Common myeloid progenitor, CD34-positive (primary cell): Measurements from ENCODE around the gene MAEL.

Source experiments
- CTCF ChIA-PET: fragments of 350-600 bp; sonication (Branson Sonifier 250); formaldehyde crosslinking; loops from one replicate; lab custom pipeline; 2021; ENCODE audit warnings: antibody characterized with exemption; lab: Charles Lee
- POLR2A ChIA-PET: fragments of 350-600 bp; sonication (Branson Sonifier 250); formaldehyde crosslinking; loops from one replicate; lab custom pipeline; 2021; ENCODE audit warnings: antibody characterized with exemption; lab: Charles Lee
- DNase-seq, 3 donors: peaks; one replicate each; pipeline versions ENCODE4 v3.0.0 to v3.0.0-alpha.2; 2013
- H3K27ac ChIP-seq, 2 experiments: 1 replicate in 1 of 2; 2 replicates in 1 of 2; pipeline ENCODE4 v1.7.0; 2013; ENCODE audit warnings: inconsistent platforms in 2 of 2, low read length in 2 of 2, mild to moderate bottlenecking in 2 of 2, low read depth in 1 of 2, moderate library complexity in 1 of 2; ENCODE audit not compliant: severe bottlenecking in 2 of 2, insufficient read depth in 1 of 2, poor library complexity in 1 of 2
- H3K27me3 ChIP-seq, 5 experiments: replicated peaks in 2 of 5; 1 replicate in 3 of 5; 2 replicates in 2 of 5; pipeline versions ENCODE4 v1.6.1 to v1.7.0; 2013; ENCODE audit warnings: low read length in 4 of 5, mild to moderate bottlenecking in 2 of 5, moderate library complexity in 2 of 5, inconsistent platforms in 1 of 5; ENCODE audit not compliant: insufficient read depth in 5 of 5, control insufficient read depth in 4 of 5
- H3K36me3 ChIP-seq, 4 experiments: 1 replicate in 2 of 4; 2 replicates in 2 of 4; pipeline versions ENCODE4 v1.6.1 to v1.7.0; 2013; ENCODE audit warnings: low read length in 3 of 4, control low read depth in 1 of 4, mild to moderate bottlenecking in 1 of 4; ENCODE audit not compliant: control insufficient read depth in 4 of 4, insufficient read depth in 4 of 4
- H3K4me1 ChIP-seq, 4 experiments: 1 replicate in 3 of 4; 2 replicates in 1 of 4; pipeline versions ENCODE4 v1.6.1 to v1.7.1; 2013; ENCODE audit warnings: low read length in 3 of 4, mild to moderate bottlenecking in 3 of 4, control low read depth in 1 of 4, inconsistent platforms in 1 of 4, moderate library complexity in 1 of 4; ENCODE audit not compliant: control insufficient read depth in 4 of 4, insufficient read depth in 4 of 4; ENCODE audit errors: control extremely low read depth in 1 of 4
- H3K4me3 ChIP-seq, 7 experiments: 1 replicate in 4 of 7; 2 replicates in 3 of 7; pipeline versions ENCODE4 v1.5.1 to v1.7.0; 2013; ENCODE audit warnings: mild to moderate bottlenecking in 7 of 7, low read length in 6 of 7, moderate library complexity in 6 of 7, inconsistent platforms in 2 of 7, low read depth in 2 of 7, control low read depth in 1 of 7; ENCODE audit not compliant: insufficient read depth in 4 of 7, control insufficient read depth in 1 of 7; ENCODE audit errors: extremely low read depth in 1 of 7
- H3K9me3 ChIP-seq, 5 experiments: 1 replicate in 4 of 5; 2 replicates in 1 of 5; pipeline versions ENCODE4 v1.6.1 to v1.7.1; 2013; ENCODE audit warnings: low read length in 4 of 5, mild to moderate bottlenecking in 2 of 5, inconsistent platforms in 1 of 5, low read depth in 1 of 5, moderate library complexity in 1 of 5; ENCODE audit not compliant: control insufficient read depth in 4 of 5, insufficient read depth in 2 of 5; ENCODE audit errors: control extremely low read depth in 1 of 5
- WGBS: methylation state at CpG from one replicate; pipeline ENCODE4 v1.1.5; 2013; ENCODE audit not compliant: insufficient coverage; 5-methylcytosine and 5-hydroxymethylcytosine counted together

The MAEL gene

GRCh38 chr1:166977951-166978350 is 11.1 kb upstream of the MAEL start:
- Histone ChIP-seq H3K27me3 (peaks cover 0 to 45% (median 20%) of the 10 kb centered on the region in 5 experiments), H3K9me3 (no peaks in the 10 kb centered on the region), H3K4me1 (peaks cover 0 to 16% (median 11%) of the 10 kb centered on the region in 4 experiments), H3K36me3 (no peaks in the 10 kb centered on the region), H3K27ac (no peak overlapping the region), H3K4me3 (no peak overlapping the region)
- DNase-seq: no peak
- ChIA-PET CTCF (interaction anchor here (0.9 to 1.6 kb wide), 5 partner anchors 9 to 83 kb away, joined by 3 read pairs; no protein-coding TSS in a partner anchor), POLR2A (no interaction called here)
- 100% methylated on average over 2 of the region's 2 CpGs for WGBS

- ChIA-PET POLR2A (no interaction called here), CTCF (interaction anchor here (0.9 to 1.6 kb wide), 3 partner anchors 9 to 74 kb away, joined by 3 read pairs; no protein-coding TSS in a partner anchor)
- 90% methylated on average over 1 of the region's 1 CpG for WGBS
- DNase-seq: peak in 2 of 3 donors; percentile 20 to 24
- H3K4me3 ChIP-seq: no peak overlapping the region
- H3K36me3 ChIP-seq: no peaks in the 10 kb centered on the region
- peaks cover 0 to 36% (median 15%) of the 10 kb centered on the region in 5 experiments for H3K27me3 ChIP-seq
- H3K9me3 ChIP-seq: no peaks in the 10 kb centered on the region
- peaks cover 0 to 16% (median 11%) of the 10 kb centered on the region in 4 experiments for H3K4me1 ChIP-seq
- H3K27ac ChIP-seq: no peak overlapping the region
These were observed 10.3 kb upstream of the MAEL start for GRCh38 chr1:166978821-166979220.

- H3K36me3 ChIP-seq: no peaks in the 10 kb centered on the region
- DNase-seq: no peak
- H3K27me3 ChIP-seq: peaks cover 0 to 24% (median 7%) of the 10 kb centered on the region in 5 experiments
- POLR2A ChIA-PET: no interaction called here
- H3K4me1 ChIP-seq: peaks cover 0 to 12% (median 3%) of the 10 kb centered on the region in 4 experiments
- no peak overlapping the region for H3K27ac ChIP-seq
- CTCF ChIA-PET: interaction anchor here (1.1 kb wide), 1 partner anchor 70 kb away, joined by 3 read pairs; no protein-coding TSS in a partner anchor
- H3K4me3 ChIP-seq: no peak overlapping the region
- WGBS: 86% methylated on average over 1 of the region's 1 CpG
- no peaks in the 10 kb centered on the region for H3K9me3 ChIP-seq
These were observed 8.7 kb upstream of the MAEL start for GRCh38 chr1:166980383-166980782.

GRCh38 chr1:166980818-166981217 is 8.3 kb upstream of the MAEL start:
- 87% methylated on average over 3 of the region's 3 CpGs for WGBS
- ChIA-PET CTCF (interaction anchor here (1.1 kb wide), 1 partner anchor 71 kb away, joined by 3 read pairs; no protein-coding TSS in a partner anchor), POLR2A (no interaction called here)
- Histone ChIP-seq H3K9me3 (no peaks in the 10 kb centered on the region), H3K4me1 (peaks cover 0 to 9% (median 3%) of the 10 kb centered on the region in 4 experiments), H3K27me3 (peaks cover 0 to 20% (median 7%) of the 10 kb centered on the region in 5 experiments), H3K27ac (no peak overlapping the region), H3K36me3 (no peaks in the 10 kb centered on the region), H3K4me3 (no peak overlapping the region)
- DNase-seq: no peak

DNA sequence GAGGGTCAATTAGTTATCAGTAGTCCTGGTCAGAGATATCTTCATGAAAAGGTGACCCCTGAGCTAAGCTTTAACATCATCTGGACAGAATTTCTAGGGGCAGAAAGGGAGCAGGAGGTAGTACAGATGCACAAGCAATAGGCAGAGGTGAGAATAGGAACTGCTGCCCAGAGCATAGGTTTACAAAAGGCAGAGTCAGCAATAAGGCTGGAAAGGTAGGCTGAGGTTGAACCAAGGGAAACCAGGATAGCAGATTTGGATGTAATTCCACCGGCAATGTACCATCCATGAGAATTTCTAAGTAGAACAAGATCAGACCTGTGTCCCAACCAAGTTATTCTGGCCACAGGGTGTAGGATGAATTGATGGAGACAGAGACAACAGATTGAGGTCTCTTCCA is 7.5 kb upstream of the MAEL start:
- ChIA-PET CTCF (no interaction called here), POLR2A (no interaction called here)
- H3K4me1 ChIP-seq: peaks cover 0 to 9% (median 0%) of the 10 kb centered on the region in 4 experiments
- H3K27ac ChIP-seq: no peak overlapping the region
- H3K9me3 ChIP-seq: no peaks in the 10 kb centered on the region
- DNase-seq: no peak
- H3K36me3 ChIP-seq: no peaks in the 10 kb centered on the region
- WGBS: no CpG with 5 or more reads among the region's 1 CpG
- H3K27me3 ChIP-seq: peaks cover 0 to 14% (median 6%) of the 10 kb centered on the region in 5 experiments
- no peak overlapping the region for H3K4me3 ChIP-seq

DNA sequence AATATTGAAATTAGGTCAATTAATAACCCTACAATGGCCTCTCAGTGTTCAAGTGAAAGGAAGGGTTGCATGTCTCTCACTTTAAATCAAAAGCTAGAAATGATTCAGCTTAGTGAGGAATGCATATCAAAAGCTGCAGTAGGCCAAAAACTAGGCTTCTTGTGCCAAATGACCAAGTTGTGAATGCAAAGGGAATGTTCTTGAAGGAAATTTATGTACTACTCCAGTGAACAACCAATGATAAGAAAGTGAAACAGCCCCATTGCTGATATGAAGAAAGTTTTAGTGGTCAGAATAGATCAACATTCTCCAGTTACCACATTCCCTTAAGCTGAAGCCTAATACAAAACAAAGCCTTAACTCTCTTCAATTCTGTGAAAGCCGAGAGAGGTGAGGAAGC is 10.0 kb downstream of the MAEL start:
- Histone ChIP-seq H3K27me3 (no peaks in the 10 kb centered on the region), H3K4me1 (no peaks in the 10 kb centered on the region), H3K9me3 (peaks cover 2 to 20% (median 5%) of the 10 kb centered on the region in 5 experiments), H3K4me3 (no peak overlapping the region), H3K27ac (no peak overlapping the region), H3K36me3 (no peaks in the 10 kb centered on the region)
- ChIA-PET CTCF (interaction anchor here (0.9 kb wide), 1 partner anchor 8 kb away, joined by 4 read pairs; no protein-coding TSS in a partner anchor), POLR2A (no interaction called here)
- DNase-seq: no peak
- no CpG with 5 or more reads among the region's 1 CpG for WGBS

DNA sequence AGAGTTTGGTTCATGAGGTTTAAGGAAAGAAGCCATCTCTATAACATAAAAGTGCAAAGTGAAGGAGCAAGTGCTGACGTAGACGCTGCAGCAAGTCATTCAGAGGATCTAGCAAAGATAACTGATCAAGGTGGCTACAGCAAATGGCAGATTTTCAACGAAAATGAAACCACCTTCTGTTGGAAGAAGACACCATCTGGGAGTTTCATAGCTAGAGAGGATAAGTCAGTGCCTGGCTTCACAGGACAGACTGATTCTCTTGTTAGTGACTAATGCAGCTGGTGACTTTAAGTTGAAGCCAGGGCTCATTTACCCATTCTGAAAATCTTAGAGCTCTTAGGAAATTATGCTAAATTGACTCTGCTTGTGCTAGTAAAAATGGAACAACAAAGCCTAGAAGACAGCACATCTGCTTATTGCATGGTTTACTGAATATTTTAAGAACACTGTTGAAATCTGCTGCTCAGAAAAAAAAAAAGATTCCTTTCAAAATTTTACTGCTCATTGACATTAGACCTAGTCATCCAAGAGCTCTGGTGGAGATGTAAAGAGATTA is 10.5 kb downstream of the MAEL start:
- no peaks in the 10 kb centered on the region for H3K36me3 ChIP-seq
- POLR2A ChIA-PET: no interaction called here
- WGBS: 90% methylated on average over 3 of the region's 3 CpGs
- H3K9me3 ChIP-seq: peaks cover 2 to 20% (median 5%) of the 10 kb centered on the region in 5 experiments
- H3K27me3 ChIP-seq: no peaks in the 10 kb centered on the region
- CTCF ChIA-PET: interaction anchor here (0.9 to 1.2 kb wide), 2 partner anchors 9 to 15 kb away, joined by 3 to 4 read pairs; no protein-coding TSS in a partner anchor
- DNase-seq: no peak
- no peaks in the 10 kb centered on the region for H3K4me1 ChIP-seq
- no peak overlapping the region for H3K27ac ChIP-seq
- no peak overlapping the region for H3K4me3 ChIP-seq
